Colon (tissue), 2 donors: Measurements from ENCODE around the gene FBXL13.

Experiments used
- FAIRE-seq: peaks from 2 replicates; lab custom pipeline; 2012; peaks lifted over from hg19 to GRCh38; lab: Jason Lieb, UNC
- donor health status: control.
- donor health status: control.

FBXL13 gene

DNA sequence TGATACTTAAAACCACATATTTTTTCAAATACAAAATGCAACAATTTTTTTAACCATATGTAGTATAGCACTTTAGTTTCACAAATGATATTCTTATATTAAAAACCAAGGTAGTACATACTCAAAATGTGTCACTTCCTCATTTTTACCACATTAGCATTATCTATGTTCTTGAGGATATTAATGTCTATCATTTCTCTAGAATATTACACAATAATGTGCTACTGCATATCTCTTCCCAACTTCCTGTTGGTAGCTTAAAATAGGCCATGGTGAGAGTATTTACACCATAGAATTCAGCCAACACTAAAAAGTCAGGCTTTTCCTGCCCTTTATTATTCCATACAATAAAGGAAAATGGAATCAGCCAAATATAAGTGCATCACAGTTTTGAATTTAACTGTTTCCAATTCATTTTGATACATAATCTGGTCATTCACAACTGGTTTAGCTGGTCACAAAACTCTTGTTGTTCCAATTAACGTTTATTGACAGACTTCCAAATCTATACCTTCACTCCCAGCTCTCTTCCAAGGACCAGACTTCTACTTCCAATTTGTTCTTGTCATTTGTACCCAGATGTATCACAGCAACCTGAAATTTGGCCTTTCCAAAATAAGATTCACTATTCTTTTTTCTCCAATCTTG lies 181.8 kb downstream of the FBXL13 start:
- no peak for FAIRE-seq

DNA sequence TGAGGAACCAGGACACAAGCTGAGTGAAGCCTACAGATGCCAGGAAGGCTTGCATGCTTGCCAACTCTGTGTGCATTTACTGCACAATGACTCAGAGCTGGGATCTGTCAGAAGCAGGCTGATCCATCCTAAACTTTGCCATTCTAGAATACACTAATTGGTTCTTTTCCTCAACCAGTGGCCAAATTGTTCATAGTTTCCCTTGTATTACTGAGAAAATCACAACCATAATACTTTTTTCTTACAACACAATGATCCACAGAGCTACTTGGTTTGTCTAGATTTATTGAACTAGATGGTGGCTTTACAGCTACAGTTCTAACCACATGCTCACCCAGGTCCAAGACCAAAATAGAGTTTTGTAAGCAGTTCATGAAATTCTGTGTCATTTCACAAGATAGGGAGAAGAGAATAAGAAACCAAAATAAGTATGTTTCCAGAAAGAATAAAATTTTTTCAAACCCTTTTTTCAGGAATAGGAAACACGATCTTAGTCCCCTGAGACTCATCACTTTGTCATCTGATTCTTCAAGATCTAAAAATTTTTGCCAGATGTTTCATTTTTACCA lies 182.8 kb downstream of the FBXL13 start:
- FAIRE-seq: no peak

DNA sequence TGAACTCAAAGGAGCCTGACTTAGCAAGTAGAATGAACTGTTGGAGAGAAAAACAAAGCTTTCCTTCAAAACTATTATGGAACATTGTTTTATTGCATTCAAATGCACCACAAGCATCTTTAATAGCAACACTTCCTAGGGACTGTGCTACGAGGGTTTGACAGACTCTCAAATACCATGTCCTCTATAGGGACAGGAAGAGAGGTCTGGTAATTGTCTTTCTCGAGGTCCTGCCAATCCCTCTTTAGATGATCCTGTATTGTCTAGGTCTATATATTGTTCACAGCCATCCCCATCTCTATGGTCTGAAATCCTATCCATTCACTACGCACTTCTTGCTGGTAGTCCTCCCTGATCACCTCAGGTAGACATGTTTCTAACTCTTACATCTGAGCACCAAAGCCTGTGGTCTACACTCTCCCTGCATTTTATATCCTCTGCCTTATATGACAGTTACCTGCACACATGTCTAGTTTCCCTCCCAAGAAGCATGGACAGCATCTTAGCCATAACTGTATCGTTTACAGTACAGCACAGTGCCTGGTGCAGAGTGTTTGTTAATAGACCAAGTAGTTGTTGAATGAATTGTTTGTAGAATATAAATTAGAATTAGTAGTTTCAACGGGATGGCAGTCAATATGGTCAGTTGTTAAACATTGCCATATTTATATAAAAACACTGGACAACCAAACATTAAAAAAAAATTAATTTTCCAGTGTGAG lies 183.5 kb downstream of the FBXL13 start:
- FAIRE-seq: no peak

DNA sequence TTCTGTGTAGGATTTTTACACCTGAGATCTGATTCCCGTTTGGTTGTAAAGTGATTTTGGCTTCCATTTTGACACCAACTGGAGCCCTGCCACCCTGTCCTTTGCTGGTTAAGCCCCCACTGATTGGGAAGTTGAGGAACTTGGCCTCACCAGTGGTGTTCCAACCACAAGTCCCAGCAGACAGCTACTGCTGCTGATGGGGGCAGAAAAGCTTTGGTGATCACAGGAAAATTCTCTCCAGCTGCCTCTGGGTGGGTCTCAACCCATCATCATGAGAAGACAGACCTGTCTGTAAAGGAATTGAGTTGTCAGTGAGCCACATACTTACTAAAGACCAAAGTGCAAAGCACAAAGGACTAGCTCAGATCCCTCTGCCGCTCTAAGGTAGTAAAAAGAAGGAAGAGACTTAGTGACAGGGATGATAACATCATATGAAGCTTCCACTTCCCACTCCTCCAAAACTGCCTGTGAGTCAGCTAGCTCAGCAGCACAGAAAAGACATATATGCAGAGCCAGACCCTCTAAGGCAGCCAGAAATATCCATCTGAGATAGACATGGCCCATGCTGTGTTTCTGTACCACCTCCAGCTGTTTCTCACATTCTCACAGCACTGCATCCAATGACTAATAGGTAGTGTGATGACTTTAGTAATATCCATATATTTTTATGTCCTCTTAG lies 184.2 kb downstream of the FBXL13 start:
- no peak for FAIRE-seq

DNA sequence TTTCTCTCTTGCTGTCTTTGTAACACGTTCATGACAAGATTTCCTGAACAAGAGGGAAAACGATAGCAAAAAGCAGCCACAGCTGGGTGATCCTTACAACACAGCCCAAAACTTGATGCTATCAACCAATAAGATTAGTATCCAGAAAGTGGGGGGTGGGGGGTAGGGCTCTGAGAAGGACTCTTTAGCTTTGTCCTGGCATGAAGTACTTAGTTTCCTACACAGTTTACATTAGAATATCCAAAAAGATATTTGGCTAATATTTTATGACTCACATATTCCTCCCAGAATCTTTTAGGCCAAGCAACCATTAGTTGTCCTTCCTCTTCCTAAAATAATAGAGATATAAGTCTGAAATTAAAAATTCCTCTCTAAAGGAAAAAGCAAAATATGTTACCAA lies 184.7 kb downstream of the FBXL13 start:
- FAIRE-seq: no peak

DNA sequence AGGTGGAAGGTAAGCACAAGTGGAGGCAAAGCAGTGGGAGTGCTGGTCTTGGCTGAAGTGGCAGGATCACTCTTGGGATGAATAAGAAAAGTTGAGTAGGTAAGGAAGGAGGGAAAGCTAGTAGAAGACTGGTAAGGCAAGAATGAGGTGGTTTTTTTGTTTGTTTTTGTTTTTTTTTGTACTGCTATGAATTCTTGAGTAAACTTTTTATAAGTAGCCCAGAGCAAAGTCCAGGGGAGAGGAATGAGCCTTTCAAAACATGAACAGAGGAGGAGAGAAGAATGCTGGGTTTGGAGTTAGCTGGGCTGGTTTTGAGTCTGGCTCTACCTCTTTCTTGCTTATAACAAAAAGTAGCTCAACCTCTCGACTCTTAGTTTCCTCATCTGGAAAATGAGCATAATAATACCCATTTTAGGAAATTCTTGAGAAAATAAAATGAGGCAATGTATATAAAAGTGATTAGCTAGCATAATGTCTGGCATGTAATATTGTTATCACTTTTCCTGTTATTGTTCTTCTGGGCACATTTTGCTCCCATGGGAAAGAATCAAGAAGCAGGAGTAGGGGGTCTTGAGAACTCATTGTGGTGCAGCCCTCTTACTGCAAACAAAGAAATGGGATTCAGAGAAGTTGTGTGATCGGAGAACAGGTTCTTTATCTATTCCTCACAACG lies 185.9 kb downstream of the FBXL13 start:
- no peak for FAIRE-seq

DNA sequence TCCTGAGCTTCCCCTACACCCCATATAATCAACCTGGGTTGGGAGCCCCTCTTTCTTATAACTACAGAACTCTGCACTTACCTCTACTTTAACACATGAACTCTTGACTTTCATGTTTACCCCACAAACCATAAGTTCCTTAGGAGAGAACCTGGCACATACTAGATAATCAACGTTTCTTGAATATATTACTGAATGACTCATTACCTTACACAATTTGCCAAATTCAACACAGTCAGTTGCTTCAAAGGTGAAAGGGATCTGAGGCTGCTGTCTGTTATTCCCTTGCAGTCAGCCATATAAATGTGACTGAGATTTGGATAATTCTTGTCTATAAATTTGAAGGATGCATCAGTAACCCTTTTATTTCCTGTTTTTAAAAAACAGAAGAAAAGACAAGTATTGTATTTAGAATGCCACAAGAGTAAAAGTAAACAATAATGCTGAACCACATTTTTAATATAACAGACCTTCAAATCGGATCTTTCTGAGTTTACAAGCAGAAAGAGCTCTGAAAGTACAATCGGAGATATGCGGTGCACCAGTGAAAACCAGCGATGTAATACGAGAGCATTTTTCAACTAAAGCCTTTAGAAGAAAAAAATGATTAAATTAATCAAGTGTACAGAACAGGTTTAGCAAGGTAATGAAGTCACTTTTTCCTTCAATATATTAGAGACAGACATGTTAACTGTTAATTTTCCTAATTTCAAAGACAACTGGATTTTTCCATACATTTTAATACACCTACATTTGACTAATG lies 191.3 kb downstream of the FBXL13 start:
- no peak for FAIRE-seq

DNA sequence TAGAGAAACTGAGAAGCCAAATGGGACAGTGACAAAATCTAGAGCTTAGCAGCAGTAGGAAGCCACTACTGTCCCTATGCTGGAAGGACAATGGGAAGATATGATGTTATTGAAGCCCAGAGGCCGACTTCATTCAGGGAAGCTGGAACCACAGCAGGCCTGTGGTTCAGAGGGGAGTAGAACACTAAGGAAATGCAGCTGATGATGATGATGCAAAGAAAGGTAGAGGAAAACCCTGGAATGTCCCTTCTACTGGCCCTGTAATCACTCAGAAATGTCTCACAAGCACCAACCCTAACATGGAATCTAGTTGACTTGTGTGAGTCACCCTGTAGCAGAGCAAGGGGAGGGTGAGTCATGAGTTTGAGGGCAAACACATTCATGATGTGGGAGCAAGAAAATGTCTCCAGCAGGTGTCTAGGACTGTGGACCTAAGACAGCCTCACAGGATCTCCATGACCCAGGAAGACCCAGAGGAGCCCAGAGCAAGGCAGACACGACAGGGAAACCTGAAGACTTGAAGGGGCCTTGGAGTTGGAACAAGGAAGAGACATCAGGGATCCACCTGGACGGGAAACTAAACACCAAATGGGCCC lies 198.8 kb downstream of the FBXL13 start:
- no peak for FAIRE-seq

DNA sequence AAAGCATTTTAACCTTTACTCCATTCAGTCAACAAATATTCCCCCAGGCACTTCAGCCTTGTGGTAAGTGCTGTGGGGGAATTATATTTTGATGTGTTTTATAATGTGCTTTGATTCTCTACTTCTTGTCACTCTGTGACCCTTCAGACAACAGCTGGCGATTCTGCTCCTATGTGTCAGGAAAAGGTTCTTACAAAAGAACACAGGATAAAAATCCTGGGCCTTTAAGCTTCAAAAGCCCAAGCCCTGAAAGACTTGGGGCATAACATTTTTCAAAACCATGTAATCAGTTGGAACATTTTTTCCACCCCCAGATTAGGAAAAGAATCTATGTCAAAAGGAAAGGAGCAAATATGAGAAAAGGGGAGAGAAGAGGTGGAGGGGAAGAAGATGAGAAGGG lies 199.6 kb downstream of the FBXL13 start:
- no peak for FAIRE-seq

DNA sequence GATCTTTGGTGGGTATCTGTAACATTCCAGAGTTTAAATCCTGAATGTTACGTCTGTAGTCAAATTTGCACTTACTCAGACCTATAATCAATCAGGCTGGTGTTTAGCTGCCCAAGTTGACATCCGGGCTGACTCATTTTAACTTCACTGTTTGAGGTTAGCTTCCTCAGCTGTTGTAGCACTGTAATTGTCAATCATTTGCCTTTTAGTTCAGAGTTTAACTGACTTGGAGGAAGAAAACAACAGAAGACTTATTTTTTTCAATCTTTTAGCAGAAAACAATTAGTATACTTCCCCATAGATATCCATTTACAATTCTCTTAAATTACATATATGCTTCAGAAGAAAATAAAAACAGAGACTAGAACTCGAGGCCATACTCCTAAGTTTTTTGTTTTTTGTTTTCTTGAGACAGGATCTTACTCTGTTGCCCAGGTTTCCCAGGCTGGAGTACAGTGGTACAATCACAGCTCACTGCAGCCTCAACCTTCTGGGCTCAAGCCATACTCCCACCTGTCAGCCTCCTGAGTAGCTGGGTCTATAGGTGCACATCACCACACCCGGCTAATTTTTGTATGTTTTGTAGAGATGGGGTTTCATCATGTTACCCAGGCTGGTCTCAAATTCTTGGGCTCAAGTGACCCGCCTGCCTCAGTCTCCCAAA lies 200.3 kb downstream of the FBXL13 start:
- no peak for FAIRE-seq

DNA sequence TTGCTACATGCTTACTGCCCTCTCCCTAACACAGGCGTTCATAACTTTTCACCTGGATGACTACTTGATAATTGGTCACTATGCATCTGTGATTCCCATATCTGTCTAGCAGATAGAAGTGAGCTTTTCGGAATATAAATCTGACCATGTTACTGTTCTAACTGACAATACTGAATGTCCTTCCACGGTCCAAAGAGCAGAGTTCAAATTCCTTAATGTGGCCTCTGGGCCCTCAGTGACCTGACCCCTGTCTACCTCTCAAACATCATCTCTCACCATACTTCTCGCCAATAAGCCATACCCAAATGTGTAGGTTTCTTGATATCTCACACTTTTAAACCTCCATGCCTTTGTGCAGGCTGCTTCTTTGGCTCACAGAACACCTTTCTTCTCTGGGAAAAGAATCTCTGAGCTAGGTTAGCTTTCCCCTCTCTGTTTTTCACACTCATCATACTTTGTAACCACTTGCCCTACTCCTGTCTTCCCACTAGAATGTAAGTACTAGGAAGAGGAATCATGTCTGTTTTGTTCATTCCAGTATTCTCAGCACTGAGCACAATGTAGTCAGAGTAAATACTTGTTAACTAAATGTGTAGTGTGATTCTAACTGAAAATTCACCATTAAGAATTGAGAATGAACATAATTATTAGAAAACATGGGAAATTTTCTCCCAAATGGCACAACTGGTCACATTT lies 201.0 kb downstream of the FBXL13 start:
- no peak for FAIRE-seq

DNA sequence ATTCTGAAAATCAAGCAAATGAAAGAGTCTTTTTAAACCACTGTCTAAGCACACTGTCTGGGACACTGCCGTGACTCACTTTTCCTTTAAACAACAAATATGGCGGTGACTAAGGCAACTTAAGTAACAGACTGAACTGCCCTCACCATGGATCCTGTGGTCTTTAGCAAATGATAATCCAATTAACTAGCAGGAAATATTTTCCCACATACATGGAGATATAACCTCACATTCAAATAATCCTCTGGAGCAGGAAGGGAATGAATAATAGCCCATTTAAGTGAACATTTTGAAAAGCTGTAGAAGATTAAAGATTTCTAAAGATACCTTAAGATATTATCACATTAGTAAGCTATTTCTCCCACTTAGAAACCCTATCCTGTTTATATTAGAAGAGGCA lies 202.1 kb downstream of the FBXL13 start:
- FAIRE-seq: no peak

DNA sequence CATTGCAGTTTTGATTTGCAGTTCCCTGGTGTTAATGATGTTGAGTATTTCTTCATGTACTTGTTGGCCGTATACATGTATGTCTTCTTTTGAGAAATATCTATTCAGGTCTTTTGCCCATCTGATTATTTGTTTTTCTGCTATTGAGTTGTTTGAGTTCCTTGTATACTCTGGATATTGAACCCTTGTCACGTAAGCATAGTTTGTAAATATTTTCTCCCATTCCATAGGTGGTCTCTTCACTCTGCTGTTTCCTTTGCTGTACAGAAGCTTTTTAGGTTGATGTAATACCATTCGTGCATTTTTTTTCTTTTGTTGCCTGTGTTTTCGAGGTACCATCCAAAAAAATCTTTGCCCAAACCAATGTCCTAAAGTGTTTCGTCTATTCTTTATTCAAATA lies 205.4 kb downstream of the FBXL13 start:
- FAIRE-seq: no peak

DNA sequence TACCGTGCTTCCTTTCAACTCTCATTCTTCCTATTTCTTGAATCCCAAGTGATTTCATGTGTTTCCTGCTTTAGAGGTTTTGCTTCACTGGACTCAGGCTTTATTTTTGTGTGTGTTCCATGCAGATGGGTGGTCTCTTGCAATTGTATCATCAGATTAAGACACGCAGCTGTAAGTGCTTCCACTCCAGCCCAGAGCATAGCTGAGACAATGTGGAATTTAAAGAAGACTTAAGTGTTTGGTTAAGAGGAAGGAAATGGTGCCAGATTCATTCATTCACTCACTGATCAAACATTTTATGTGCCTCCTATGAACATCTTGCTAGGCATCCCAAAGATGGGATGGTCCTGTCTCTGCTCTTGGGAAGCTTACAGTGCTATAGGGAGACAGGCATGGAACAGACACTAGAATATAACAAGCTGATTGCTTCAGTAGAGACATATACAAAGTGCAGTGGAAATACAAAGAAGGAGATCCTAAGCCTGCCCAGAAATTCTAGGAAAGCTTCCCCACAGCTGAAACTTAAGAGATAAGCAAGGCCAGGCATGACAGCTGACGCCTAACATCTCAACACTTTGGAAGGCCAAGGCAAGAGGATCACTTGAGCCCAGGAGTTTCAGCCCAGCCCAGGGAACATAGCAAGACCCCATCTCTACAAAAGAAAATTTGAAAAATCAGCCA lies 207.9 kb downstream of the FBXL13 start:
- FAIRE-seq: no peak

DNA sequence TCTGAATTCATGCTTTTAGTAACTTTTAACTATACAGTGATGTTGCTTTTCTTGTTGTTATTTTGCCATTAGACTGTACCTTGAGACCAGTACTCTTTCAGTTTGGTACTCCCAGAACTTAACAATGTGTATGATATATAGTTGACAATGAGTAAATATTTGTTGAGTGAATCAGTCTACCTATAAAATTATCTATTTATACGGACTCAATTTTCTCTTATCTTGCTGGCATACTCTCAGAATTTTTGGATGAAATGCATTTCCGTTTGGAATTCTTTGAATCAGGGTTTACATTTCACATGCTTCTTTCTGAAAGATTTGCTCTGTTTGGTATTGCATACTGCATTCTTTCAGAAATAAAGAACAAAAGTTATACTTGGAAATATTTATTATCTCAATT lies 209.6 kb downstream of the FBXL13 start:
- FAIRE-seq: no peak

DNA sequence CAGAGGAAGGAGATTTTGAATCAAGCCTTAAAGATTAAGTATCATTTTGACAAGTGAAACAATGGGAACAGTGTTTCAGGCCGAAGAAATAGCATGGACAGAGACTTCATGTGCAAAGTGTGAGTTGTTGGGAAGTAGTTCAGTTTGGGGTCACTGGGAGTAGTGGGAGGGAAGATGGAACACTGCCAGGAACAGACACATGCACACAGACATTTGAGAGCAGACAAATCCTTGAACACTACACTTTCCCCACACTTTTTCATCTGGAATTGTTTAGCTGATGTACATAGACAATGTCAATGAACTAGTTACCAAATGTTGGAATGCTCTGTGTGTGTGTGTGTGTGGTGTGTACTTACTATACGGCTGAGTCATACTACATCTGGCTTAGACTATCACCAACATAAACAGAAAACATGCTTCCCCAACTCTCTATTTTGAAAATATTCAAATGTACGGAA lies 214.2 kb downstream of the FBXL13 start:
- no peak for FAIRE-seq

DNA sequence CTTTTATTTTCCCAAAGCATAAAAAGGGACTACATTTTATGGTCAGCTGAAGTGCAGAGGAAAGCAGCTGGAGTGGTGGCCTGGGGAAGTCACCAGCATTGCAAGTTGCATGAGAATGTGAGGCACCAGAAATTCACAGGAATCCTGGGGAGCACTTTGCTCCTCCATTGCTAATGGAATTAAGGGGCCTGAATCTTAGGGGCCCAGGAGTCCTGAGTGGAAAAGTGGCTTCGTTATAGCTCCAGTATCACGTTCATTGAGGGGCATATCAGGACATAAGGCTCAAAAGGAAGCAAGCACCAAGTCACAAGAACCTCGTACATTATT lies 214.8 kb downstream of the FBXL13 start:
- FAIRE-seq: no peak

DNA sequence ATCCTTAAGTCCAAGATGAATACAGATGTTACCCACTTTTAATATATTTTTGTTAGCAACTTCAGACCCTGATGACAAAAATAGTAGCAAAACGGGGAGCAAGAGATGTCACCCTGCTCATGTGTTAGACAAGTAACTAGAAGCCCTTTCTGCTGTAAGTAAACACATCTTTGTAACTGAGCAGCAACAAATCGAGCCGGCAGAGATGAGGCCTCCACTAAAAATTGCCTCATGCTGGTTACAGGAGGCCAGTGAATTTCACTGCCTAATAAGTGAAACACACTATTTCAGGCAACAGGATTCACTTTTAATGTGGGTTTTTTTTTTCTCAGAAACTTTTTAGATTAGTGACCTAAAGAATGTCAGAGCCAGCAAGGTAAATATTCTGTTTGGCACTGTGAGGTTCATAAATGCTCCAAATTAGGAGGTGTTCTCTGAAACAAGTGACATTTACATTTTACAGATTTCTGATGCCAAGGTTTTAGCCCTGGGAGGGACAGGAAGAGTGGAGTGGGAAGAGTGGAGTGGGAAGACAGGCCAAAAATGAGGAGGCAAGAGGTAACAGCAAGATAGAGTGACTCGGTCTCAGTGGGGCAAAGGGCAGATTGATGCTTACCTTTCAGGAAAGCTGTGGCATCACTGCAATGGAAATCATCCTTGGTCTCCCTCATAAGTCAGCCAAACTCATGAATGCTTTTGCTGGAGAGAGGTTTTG lies 215.4 kb downstream of the FBXL13 start:
- FAIRE-seq: no peak

DNA sequence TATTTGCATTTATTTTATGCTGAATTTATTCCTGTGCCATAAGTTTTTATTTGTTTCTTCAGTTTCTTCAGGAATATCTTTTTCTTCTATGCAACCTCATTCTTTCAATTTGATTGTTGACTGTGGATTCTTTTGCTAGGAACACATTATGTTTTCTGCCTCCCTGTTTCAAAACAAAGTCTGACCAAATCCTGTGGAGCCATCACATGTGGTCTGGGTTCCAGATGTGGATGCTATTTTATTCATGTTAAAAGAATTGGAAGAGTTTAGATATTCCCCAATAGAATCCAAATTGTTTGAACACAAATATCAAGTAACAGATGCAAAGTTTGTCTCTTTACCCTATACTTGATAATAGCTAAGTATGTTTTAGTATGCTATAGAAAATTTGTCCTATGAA lies 218.6 kb downstream of the FBXL13 start:
- no peak for FAIRE-seq
